Measurements from ENCODE around the gene SNX25.

The SNX25 gene

DNA sequence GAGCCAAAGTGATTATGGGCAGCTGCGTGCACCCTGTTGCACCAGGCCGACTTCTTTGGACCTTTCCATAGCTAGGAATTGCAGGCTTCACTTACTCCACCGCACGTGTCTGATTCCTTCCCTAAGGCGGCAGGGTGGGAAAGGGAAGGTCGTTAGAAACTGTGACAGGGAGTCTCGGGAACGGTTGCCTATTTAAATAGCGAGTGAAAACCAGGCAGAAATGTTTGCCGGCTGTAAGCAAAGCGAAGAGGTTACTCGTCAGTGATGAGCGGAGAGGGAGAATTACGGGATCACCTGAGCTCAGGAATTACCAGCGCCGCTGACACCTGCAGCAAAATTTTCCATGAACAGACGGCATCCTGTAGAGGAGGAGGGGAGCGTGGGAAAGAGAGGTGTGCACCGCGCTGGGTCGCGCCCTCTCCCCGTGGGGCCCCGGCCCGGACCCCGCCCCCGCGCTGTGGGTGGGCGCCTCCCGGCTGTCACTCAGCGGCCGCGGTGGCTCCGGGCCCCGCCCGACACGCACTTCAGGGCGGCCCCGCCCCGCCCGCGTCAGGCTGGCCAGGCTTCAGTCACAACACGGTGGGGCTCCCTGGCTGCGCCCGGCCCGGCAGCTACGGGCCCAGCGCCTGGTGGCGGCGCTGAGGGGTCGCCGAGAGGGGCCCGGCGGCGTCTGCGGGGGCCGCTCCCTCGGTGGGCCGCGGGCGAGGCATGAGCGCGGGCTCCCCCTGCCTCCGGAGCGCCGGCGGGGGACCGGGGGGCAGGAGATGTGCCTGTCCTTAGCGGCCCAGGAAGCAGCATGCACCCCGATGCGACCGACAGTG lies at the start of gene SNX25:
TSS of gene SNX25 (plus strand) at position 568 of the 821 bp plus-strand sequence. CDS start at position 797, 229 bp downstream.
- Histone ChIP-seq H3K9ac (peak within 1 kb of the TSS; percentile 54), H3K4me3 (IDR thresholded peaks at IDR 0.05; ENCODE audit: insufficient read depth, low read depth, low read length) (no peak within 1 kb of the TSS), H3K36me3 (ENCODE audit: insufficient read depth) (no peaks in the 10 kb centered on the region), H2AFZ (ENCODE audit: low read depth) (peak within 1 kb of the TSS; percentile 81), H4K20me1 (ENCODE audit: insufficient read depth) (no peaks in the 10 kb centered on the region), H3K4me2 (peak within 1 kb of the TSS; percentile 94), H3K4me1 (ENCODE audit: low read depth, poor library complexity, severe bottlenecking) (peaks cover 39% of the 10 kb centered on the region), H3K27me3 (ENCODE audit: insufficient read depth, low read depth) (no peaks in the 10 kb centered on the region), H3K27ac (peak within 1 kb of the TSS; percentile 34; the same call in 1 of the 2 replicates), H3K79me2 (ENCODE audit: insufficient read depth, low read depth) (peaks cover 41% of the 10 kb centered on the region)
- TF ChIP-seq, protein P1, sequence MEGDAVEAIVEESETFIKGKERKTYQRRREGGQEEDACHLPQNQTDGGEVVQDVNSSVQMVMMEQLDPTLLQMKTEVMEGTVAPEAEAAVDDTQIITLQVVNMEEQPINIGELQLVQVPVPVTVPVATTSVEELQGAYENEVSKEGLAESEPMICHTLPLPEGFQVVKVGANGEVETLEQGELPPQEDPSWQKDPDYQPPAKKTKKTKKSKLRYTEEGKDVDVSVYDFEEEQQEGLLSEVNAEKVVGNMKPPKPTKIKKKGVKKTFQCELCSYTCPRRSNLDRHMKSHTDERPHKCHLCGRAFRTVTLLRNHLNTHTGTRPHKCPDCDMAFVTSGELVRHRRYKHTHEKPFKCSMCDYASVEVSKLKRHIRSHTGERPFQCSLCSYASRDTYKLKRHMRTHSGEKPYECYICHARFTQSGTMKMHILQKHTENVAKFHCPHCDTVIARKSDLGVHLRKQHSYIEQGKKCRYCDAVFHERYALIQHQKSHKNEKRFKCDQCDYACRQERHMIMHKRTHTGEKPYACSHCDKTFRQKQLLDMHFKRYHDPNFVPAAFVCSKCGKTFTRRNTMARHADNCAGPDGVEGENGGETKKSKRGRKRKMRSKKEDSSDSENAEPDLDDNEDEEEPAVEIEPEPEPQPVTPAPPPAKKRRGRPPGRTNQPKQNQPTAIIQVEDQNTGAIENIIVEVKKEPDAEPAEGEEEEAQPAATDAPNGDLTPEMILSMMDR (conservative IDR thresholded peaks at IDR 0.05; ENCODE audit: low read depth, low read length): no peak

GRCh38 chr4:185165605-185166063 lies 43.8 kb upstream of the SNX25 start:
- peak overlapping the region; percentile 14 for H3K4me2 ChIP-seq
- TF ChIP-seq, protein P1 (conservative IDR thresholded peaks at IDR 0.05; ENCODE audit: low read depth, low read length): no peak
- no peaks in the 10 kb centered on the region for H3K36me3 ChIP-seq (ENCODE audit: insufficient read depth)
- H3K9ac ChIP-seq: no peak overlapping the region
- H3K27me3 ChIP-seq (ENCODE audit: insufficient read depth, low read depth): no peaks in the 10 kb centered on the region
- peaks cover 6% of the 10 kb centered on the region; the same call in 1 of the 2 replicates for H4K20me1 ChIP-seq (ENCODE audit: insufficient read depth)
- H3K27ac ChIP-seq: peak overlapping the region; percentile 11; the same call in 1 of the 2 replicates
- H3K79me2 ChIP-seq (ENCODE audit: insufficient read depth, low read depth): no peaks in the 10 kb centered on the region; the same call in 1 of the 2 replicates
- H3K4me1 ChIP-seq (ENCODE audit: low read depth, poor library complexity, severe bottlenecking): peaks cover 31% of the 10 kb centered on the region
- no peak overlapping the region for H2AFZ ChIP-seq (ENCODE audit: low read depth)
- H3K4me3 ChIP-seq (IDR thresholded peaks at IDR 0.05; ENCODE audit: insufficient read depth, low read depth, low read length): no peak overlapping the region

DNA sequence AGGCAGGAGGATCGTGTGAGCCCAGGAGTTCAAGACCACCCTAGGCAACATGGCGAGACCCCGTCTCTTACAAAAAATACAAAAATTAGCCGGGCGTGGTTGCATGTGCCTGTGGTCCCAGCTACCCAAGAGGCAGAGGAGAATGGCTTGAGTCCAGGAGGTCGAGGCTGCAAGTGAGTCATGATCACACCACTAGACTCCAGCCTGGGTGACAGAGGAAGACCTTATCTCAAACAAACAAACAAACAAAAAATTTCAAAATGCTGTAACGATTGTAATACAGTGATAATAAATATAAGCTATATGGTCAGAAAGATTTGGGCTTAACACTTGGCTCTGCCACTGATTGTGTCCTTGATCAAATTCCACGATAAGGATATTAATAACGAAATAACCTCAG lies 42.2 kb upstream of the SNX25 start:
- no peaks in the 10 kb centered on the region; the same call in 1 of the 2 replicates for H3K79me2 ChIP-seq (ENCODE audit: insufficient read depth, low read depth)
- TF ChIP-seq, protein P1 (conservative IDR thresholded peaks at IDR 0.05; ENCODE audit: low read depth, low read length): no peak
- no peak overlapping the region for H3K27ac ChIP-seq
- H3K4me1 ChIP-seq (ENCODE audit: low read depth, poor library complexity, severe bottlenecking): peaks cover 36% of the 10 kb centered on the region
- peaks cover 6% of the 10 kb centered on the region; the same call in 1 of the 2 replicates for H4K20me1 ChIP-seq (ENCODE audit: insufficient read depth)
- H3K4me2 ChIP-seq: no peak overlapping the region
- no peaks in the 10 kb centered on the region for H3K36me3 ChIP-seq (ENCODE audit: insufficient read depth)
- H3K4me3 ChIP-seq (IDR thresholded peaks at IDR 0.05; ENCODE audit: insufficient read depth, low read depth, low read length): no peak overlapping the region
- H2AFZ ChIP-seq (ENCODE audit: low read depth): no peak overlapping the region
- no peaks in the 10 kb centered on the region for H3K27me3 ChIP-seq (ENCODE audit: insufficient read depth, low read depth)
- H3K9ac ChIP-seq: no peak overlapping the region

DNA sequence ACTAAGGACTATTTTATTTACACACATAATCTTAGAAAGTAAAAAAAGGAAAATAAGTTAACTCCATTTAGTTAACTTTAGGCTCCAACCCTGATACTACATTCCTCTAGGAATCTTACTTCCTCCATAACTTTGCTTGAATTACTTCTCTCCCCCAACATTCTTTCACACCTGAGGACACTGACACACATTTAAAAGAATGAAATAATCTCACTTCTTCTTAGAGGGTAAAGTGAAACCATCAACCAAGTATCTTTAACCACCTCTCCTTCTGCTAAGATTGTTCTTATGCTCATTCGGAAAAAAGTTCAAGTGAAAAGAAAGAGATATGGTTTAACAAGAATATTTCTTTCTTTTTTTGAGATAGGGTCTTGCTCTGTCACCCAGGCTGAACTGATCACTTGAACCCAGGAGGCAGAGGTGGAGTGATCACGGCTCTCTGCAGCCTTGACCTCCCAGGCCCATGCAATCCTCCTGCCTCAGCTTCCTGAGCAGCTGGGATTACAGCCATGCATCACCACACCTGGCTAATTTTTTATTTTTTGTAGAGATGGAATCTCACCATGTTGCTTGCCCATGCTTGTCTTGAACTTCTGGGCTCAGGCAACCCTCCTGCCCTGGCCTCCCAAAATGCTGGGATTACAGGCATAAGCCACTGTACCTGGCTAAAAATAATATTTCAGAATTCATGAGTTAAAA lies 37.9 kb upstream of the SNX25 start:
- H3K36me3 ChIP-seq (ENCODE audit: insufficient read depth): no peaks in the 10 kb centered on the region
- H3K4me2 ChIP-seq: no peak overlapping the region
- no peak overlapping the region for H2AFZ ChIP-seq (ENCODE audit: low read depth)
- H3K27ac ChIP-seq: no peak overlapping the region
- H3K4me1 ChIP-seq (ENCODE audit: low read depth, poor library complexity, severe bottlenecking): peaks cover 14% of the 10 kb centered on the region
- no peaks in the 10 kb centered on the region for H3K79me2 ChIP-seq (ENCODE audit: insufficient read depth, low read depth)
- no peaks in the 10 kb centered on the region for H3K27me3 ChIP-seq (ENCODE audit: insufficient read depth, low read depth)
- TF ChIP-seq, protein P1 (conservative IDR thresholded peaks at IDR 0.05; ENCODE audit: low read depth, low read length): no peak
- no peak overlapping the region for H3K9ac ChIP-seq
- no peak overlapping the region for H3K4me3 ChIP-seq (IDR thresholded peaks at IDR 0.05; ENCODE audit: insufficient read depth, low read depth, low read length)
- no peaks in the 10 kb centered on the region for H4K20me1 ChIP-seq (ENCODE audit: insufficient read depth)

Measured in KMS-11 (cell line).